Stomach (tissue), 9 donors: ENCODE results near the gene VIL1. TPM values are rescaled to one million over a fixed set of nuclear protein-coding genes. Genes with fewer than 3 reads are reported as not detected.

Source experiments
- DNase-seq, 2 donors: peaks; one replicate each; pipeline versions ENCODE4 v3.0.0 to v3.0.0-alpha.2; 2013 to 2019
- H3K27ac ChIP-seq, 5 donors: fragments of 200-600 bp in 4 of 5; sonication (generic) in 4 of 5; one replicate each; pipeline ENCODE4 v1.5.1; 2013 to 2019; ENCODE audit warnings: mild to moderate bottlenecking in 1 of 5, moderate library complexity in 1 of 5
- H3K27me3 ChIP-seq, 3 donors: fragments of 200-600 bp; sonication (generic); one replicate each; pipeline ENCODE4 v1.5.1; 2017 to 2019; ENCODE audit warnings: mixed run types in 1 of 3
- H3K36me3 ChIP-seq, 4 donors: fragments of 200-600 bp; sonication (generic); 1 replicate in 3 of 4; 2 replicates in 1 of 4; pipeline ENCODE4 v1.5.1; 2016 to 2019
- H3K4me1 ChIP-seq, 4 donors: fragments of 200-600 bp; sonication (generic); one replicate each; pipeline ENCODE4 v1.5.1; 2016 to 2019
- H3K4me3 ChIP-seq, 4 donors: fragments of 200-600 bp; sonication (generic) in 3 of 4; one replicate each; pipeline ENCODE4 v1.5.1; 2016 to 2019; ENCODE audit warnings: mild to moderate bottlenecking in 1 of 4
- H3K9me3 ChIP-seq, 4 donors: fragments of 200-600 bp; sonication (generic); one replicate each; pipeline ENCODE4 v1.5.1; 2016 to 2019
- CTCF ChIP-seq, 7 experiments: fragments of 450-650 bp in 4 of 7; fragments of 200-600 bp in 3 of 7; sonication (generic) in 3 of 7; IDR thresholded peaks; one replicate each; pipeline ENCODE4 v1.5.1; 2016 to 2019; ENCODE audit warnings: antibody characterized with exemption in 7 of 7, control low read depth in 2 of 7, mild to moderate bottlenecking in 1 of 7
- EP300 ChIP-seq: sonication (generic); formaldehyde crosslinking; IDR thresholded peaks from one replicate; pipeline ENCODE4 v1.6.1; 2017; ENCODE audit warnings: antibody characterized with exemption
- POLR2A ChIP-seq, 4 donors: fragments of 450-650 bp; IDR thresholded peaks; one replicate each; pipeline ENCODE4 v1.6.1; 2016; ENCODE audit warnings: antibody characterized with exemption in 4 of 4, control low read depth in 2 of 4, mild to moderate bottlenecking in 1 of 4, moderate library complexity in 1 of 4
- POLR2AphosphoS5 ChIP-seq, 3 donors: sonication (generic); formaldehyde crosslinking; IDR thresholded peaks; one replicate each; pipeline ENCODE4 v1.6.1; 2016; ENCODE audit warnings: antibody characterized with exemption in 3 of 3
- WGBS, 5 donors: extraction: QIAGEN DNeasy Blood & Tissue Kit in 3 of 5; methylation state at CpG; one replicate each; pipeline versions ENCODE4 v1.1.5 to v1.1.7; 2013 to 2018; 5-methylcytosine and 5-hydroxymethylcytosine counted together
- intact Hi-C: fragments of 100-400 bp; cut with DNase I; formaldehyde crosslinking; loops from one replicate; pipeline ENCODE4 v1.15.1; 2023; ENCODE audit warnings: low total_unique reads
- polyA plus RNA-seq, 3 donors: library from polyadenylated mRNA; stranded (reverse); fragments of 200-250 nt; gene quantifications; one replicate each; pipeline ENCODE4 v1.2.3, GENCODE V29; 2013
- total RNA-seq, 5 donors: library from RNA; depleted of rRNA; stranded (reverse); fragments of >200 nt; gene quantifications; one replicate each; pipeline versions ENCODE4 v1.1.0 to v1.2.3, GENCODE V29; 2014 to 2016
- donor health status: healthy with polysubstance abuse.
- donor health status: Bipolar disorder and iron deficiency.
- donor health status: healthy.

The VIL1 gene
- total and polyA plus RNA-seq, 8 donors = 0.38 to 120 (median 1.8) TPM; not detected in 1

GRCh38 chr2:218395826-218396687 is 22.9 kb upstream of the VIL1 start:
- intact Hi-C loops = loop anchor here (10.0 kb wide), 1 partner anchor 91 kb away; no protein-coding TSS in a partner anchor
- H3K4me1 ChIP-seq = peaks cover 25 to 53% (median 41%) of the 10 kb centered on the region in 4 donors
- no peaks in the 10 kb centered on the region for H3K9me3 ChIP-seq
- peak in 1 of 4 donors; percentile 28 for TF ChIP-seq POLR2A (IDR thresholded peaks at IDR 0.05)
- peak in 6 of 7 experiments; percentile 48 to 97 (median 93) for TF ChIP-seq CTCF (IDR thresholded peaks at IDR 0.05)
- TF ChIP-seq EP300 = no peak
- TF ChIP-seq POLR2AphosphoS5 (IDR thresholded peaks at IDR 0.05) = peak; percentile 65 to 85 (median 76)
- H3K27ac ChIP-seq = peak overlapping the region; percentile 98 to 100 (median 100)
- WGBS, 5 donors = 0 to 2% (median 1%) methylated on average over 28 to 57 of the region's 57 CpGs
- DNase-seq = peak; percentile 95 to 98
- no peaks in the 10 kb centered on the region for H3K36me3 ChIP-seq
- H3K4me3 ChIP-seq = peak overlapping the region; percentile 74 to 97 (median 94)
- H3K27me3 ChIP-seq = no peaks in the 10 kb centered on the region

DNA sequence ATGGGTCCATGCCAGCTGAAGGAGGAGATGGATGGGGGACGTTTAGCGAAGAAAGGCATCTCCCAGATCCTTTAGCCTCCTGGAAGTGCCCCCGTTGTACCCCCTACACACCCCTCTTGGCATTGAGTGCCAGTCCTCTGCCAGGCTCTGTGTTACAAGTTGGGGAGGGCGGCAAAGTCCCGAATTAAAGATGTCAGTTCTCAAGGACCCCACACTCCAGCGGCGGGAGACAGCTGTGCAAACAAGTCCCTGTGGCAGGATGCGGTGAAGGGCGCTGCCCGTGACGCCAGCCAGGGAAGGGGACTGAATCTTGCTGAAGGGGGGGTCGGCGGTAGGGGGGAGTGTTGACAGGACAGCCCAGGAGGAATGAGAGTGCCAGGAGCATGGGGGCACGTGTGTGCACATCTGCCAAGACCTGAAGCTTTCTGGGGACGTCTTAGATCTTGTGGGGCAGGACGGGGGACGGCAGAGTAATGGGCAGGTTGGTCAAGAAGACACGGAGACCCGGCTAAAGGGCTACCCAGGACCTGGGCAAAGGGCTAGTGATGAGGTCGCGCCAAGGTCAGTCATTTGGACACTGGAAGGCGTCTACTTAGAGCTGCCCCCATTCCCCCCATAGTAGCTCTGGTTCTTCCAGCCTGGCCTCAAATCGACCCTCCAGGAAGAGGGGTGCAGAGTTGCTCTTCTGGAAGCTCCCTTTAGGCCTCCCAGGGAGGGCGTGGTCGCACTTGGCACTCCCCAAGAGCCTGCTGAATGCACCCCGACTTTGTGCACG is 22.0 kb upstream of the VIL1 start:
- intact Hi-C loops = loop anchor here (10.0 kb wide), 1 partner anchor 92 kb away; no protein-coding TSS in a partner anchor
- H3K4me3 ChIP-seq = peak overlapping the region; percentile 74 to 97 (median 94)
- peaks cover 33 to 61% (median 49%) of the 10 kb centered on the region in 4 donors for H3K4me1 ChIP-seq
- peaks cover 3 to 7% (median 6%) of the 10 kb centered on the region in 4 donors for H3K36me3 ChIP-seq
- no peaks in the 10 kb centered on the region for H3K9me3 ChIP-seq
- peak; percentile 78 to 94 for DNase-seq
- no peaks in the 10 kb centered on the region for H3K27me3 ChIP-seq
- TF ChIP-seq CTCF (IDR thresholded peaks at IDR 0.05) (no peak), EP300 (no peak), POLR2AphosphoS5 (IDR thresholded peaks at IDR 0.05) (peak in 1 of 3 donors; percentile 37), POLR2A (IDR thresholded peaks at IDR 0.05) (no peak)
- H3K27ac ChIP-seq = peak overlapping the region; percentile 98 to 100 (median 100)
- 0 to 1% (median 0%) methylated on average over 22 to 27 of the region's 27 CpGs for WGBS, 5 donors

DNA sequence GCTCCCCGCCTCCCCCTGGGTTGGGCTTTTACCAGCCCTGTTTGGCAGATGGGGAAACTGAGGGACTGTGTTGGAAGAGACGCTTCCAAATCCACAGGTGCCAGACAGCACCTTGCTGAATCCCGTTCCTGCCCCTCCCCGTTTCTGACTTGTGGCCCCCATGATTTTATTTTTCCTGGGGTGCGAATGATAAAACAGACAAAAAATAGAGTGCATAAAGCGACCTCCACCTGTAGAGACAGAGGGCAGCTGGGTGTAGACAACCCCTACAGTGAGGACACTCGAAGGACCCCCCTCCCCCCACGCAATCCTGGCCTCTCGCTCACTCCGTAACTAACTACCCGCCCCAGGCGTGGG is 21.5 kb upstream of the VIL1 start:
- Histone ChIP-seq H3K27me3 (no peaks in the 10 kb centered on the region), H3K4me3 (peak overlapping the region; percentile 74 to 97 (median 94)), H3K27ac (peak overlapping the region; percentile 98 to 100 (median 100)), H3K36me3 (peaks cover 9 to 13% (median 11%) of the 10 kb centered on the region in 4 donors), H3K9me3 (no peaks in the 10 kb centered on the region), H3K4me1 (peaks cover 39 to 67% (median 55%) of the 10 kb centered on the region in 4 donors)
- 1 to 4% (median 3%) methylated on average over 11 to 12 of the region's 12 CpGs for WGBS, 5 donors
- intact Hi-C loops = loop anchor here (10.0 kb wide), 1 partner anchor 93 kb away; no protein-coding TSS in a partner anchor
- DNase-seq = no peak
- TF ChIP-seq POLR2A (IDR thresholded peaks at IDR 0.05) (peak in 1 of 4 donors; percentile 42), CTCF (IDR thresholded peaks at IDR 0.05) (no peak), POLR2AphosphoS5 (IDR thresholded peaks at IDR 0.05) (no peak)
